GM12872 (cell line): ENCODE measurements around the gene TMEM44.

Experiments
- CTCF ChIP-seq: IDR thresholded peaks from 3 replicates; pipeline ENCODE4 v1.5.1; 2011; ENCODE audit warnings: low read depth, mild to moderate bottlenecking, low read length, moderate library complexity; ENCODE audit not compliant: insufficient read depth

TMEM44 gene

GRCh38 chr3:194596906-194597305 is 36.3 kb downstream of the TMEM44 start:
- no peak for TF ChIP-seq CTCF

GRCh38 chr3:194592798-194593752 is 40.1 kb downstream of the TMEM44 start:
- TF ChIP-seq CTCF: no peak

GRCh38 chr3:194588741-194589140 is 44.5 kb downstream of the TMEM44 start:
- TF ChIP-seq CTCF: no peak

GRCh38 chr3:194588236-194588635 is 45.0 kb downstream of the TMEM44 start:
- no peak for TF ChIP-seq CTCF

GRCh38 chr3:194587438-194587931 is 45.7 kb downstream of the TMEM44 start:
- no peak for TF ChIP-seq CTCF

GRCh38 chr3:194586836-194587235 is 46.4 kb downstream of the TMEM44 start:
- no peak for TF ChIP-seq CTCF

- no peak for TF ChIP-seq CTCF
Measured at GRCh38 chr3:194585880-194586281, 47.3 kb downstream of the TMEM44 start.
